A375 (cell line): ENCODE data around the gene ABCG5. TPM values are rescaled to one million over a fixed set of nuclear protein-coding genes. Genes with fewer than 3 reads are reported as not detected.

Experiments used
- small RNA-seq: library from RNA; depleted of rRNA; stranded (forward); fragments of <200 nt; gene quantifications from one replicate; pipeline ENCODE3, GENCODE V24; 2014
- total RNA-seq: library from RNA; depleted of rRNA; stranded (reverse); fragments of >200 nt; shearing (Covaris generic); gene quantifications from 2 replicates; pipeline ENCODE4 v1.2.3, GENCODE V29; 2014; rRNA removed

ABCG5 gene
- not detected in 2 replicates for total RNA-seq

DNA sequence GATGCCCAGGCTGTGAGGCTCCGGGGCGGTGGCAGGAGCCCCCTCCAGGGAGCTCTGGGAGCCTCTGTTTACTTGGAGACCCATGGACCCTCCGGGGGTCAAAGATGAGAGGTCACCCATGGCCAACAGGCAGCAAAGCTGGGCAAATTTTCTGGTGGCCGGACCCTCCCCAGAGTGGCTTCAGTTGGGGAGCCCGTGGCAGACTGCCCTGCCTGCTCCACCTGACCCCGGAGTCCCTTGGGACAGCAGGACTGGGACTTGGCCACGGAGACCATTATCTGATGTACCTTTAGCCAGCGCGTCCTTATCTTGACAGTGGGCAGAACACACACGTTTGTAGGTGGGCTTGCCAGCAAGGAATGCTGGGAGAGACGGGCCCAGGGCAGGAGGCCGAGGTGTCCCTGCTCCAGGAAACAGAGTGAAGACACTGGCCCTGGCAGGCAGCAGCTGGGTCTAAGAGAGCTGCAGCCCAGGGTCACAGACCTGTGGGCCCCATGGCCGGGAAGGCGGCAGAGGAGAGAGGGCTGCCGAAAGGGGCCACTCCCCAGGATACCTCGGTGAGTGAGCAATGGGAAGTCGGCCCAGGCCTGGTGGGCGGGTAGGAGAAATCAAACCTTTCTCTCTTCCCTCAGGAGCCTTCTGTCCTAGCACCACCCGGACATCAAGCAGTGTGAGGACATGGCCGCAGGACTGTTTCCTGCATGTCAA is at the start of gene ABCG5, which contains the start of gene ABCG8:
Gene ABCG5, minus strand, starts transcription at position 280 of the 708 bp plus-strand sequence. Its CDS starts 160 bp downstream, at position 120.
Gene ABCG8, plus strand, starts transcription at position 412 of the 708 bp plus-strand sequence. Its CDS starts 83 bp downstream, at position 495.

DNA sequence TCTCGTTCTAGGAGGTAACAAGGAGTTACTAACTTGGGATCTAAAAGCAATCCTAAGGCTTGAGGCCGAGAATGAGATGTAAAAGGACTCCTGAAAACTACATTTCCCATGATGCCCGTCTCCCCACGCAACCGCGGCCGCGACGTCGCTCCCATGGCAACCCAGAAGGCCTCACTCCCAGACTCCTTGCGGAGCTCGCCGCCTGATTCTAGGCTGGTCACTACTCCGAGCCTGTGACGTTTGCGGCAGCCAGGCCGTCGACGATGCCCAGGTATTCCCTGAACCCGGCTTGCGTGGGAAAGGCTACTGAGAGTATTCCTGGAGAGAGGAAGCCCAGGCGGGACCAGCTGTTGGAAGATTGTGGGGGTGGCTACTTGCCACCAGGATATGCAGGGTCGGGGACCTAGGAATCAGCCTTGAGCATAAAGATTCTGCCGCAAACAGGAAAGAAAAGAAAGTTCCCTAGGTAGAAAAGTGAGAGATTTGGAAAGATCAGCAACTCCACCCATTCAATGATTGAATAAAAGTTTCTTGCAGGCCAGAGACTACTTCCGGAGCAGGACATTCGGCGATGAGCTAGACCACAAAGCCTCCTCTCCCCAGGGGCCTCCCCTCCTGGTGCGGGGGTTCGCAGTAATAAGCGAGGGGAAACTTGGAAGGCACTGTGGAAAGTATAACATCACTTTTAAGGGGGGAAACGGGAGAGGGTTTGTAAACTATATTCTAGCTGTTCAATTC is 64.6 kb downstream of the ABCG5 start, which contains the start of gene DYNC2LI1:
Gene DYNC2LI1, plus strand, starts transcription at position 164 of the 738 bp plus-strand sequence. Its CDS starts 100 bp downstream, at position 264.

Small RNA genes within 50 kb of the gene (small RNA-seq; reads per million reads assigned to genes)
- not detected for gene RN7SKP66

Other genes with a start within 250 kb of the ABCG5 start
- 38.1 and 72.4 TPM in 2 replicates for gene THADA, start 242.8 kb downstream of the ABCG5 start, total RNA-seq
- 3.5 and 3.6 TPM in 2 replicates for gene PLEKHH2, start 201.6 kb downstream of the ABCG5 start, total RNA-seq
- gene C1GALT1C1L, start 162.4 kb downstream of the ABCG5 start, total RNA-seq = 1.1 and 3.3 TPM in 2 replicates
- gene DYNC2LI1, start 64.8 kb downstream of the ABCG5 start, total RNA-seq = 17.2 and 29.1 TPM in 2 replicates
- not detected in 2 replicates for gene ABCG8, start 132 bp upstream of the ABCG5 start, total RNA-seq
- 75.5 and 88.3 TPM in 2 replicates for gene LRPPRC, start 157.2 kb upstream of the ABCG5 start, total RNA-seq